Astrocyte (in vitro differentiated cells and primary cell): Measurements from ENCODE around the gene COX7A2. TPM values are rescaled to one million over a fixed set of nuclear protein-coding genes. Genes with fewer than 3 reads are reported as not detected.

Experiments
- DNase-seq: peaks from one replicate; pipeline ENCODE4 v3.0.0-alpha.2; 2010; ENCODE audit warnings: low read depth
- FAIRE-seq: peaks from 2 replicates; lab custom pipeline; 2011; peaks lifted over from hg19 to GRCh38; lab: Jason Lieb, UNC
- H2AFZ ChIP-seq: 2 replicates; pipeline ENCODE4 v1.6.0; 2012; ENCODE audit warnings: low read depth, low read length, inconsistent platforms
- H3K27ac ChIP-seq: 2 replicates; pipeline ENCODE4 v1.5.1; 2011; ENCODE audit warnings: low read depth, low read length, inconsistent platforms
- H3K27me3 ChIP-seq: 2 replicates; pipeline ENCODE4 v1.6.0; 2011; ENCODE audit warnings: low read length, inconsistent platforms; ENCODE audit not compliant: insufficient read depth
- H3K36me3 ChIP-seq: 2 replicates; pipeline ENCODE4 v1.5.1; 2011; ENCODE audit warnings: low read length, inconsistent platforms; ENCODE audit not compliant: insufficient read depth
- H3K4me1 ChIP-seq: 2 replicates; pipeline ENCODE4 v1.5.1; 2011; ENCODE audit warnings: low read length, inconsistent platforms; ENCODE audit not compliant: insufficient read depth
- H3K4me2 ChIP-seq: 2 replicates; pipeline ENCODE4 v1.6.0; 2012; ENCODE audit warnings: low read length, inconsistent platforms
- H3K4me3 ChIP-seq: 2 replicates; pipeline ENCODE4 v1.5.1; 2011; ENCODE audit warnings: low read depth, mild to moderate bottlenecking, low read length, inconsistent platforms; ENCODE audit not compliant: insufficient read depth
- H3K79me2 ChIP-seq: 2 replicates; pipeline ENCODE4 v1.6.0; 2012; ENCODE audit warnings: mild to moderate bottlenecking, low read length, inconsistent platforms; ENCODE audit not compliant: insufficient read depth
- H3K9ac ChIP-seq: 2 replicates; pipeline ENCODE4 v1.6.0; 2012; ENCODE audit warnings: mild to moderate bottlenecking, low read length, inconsistent platforms
- H3K9me3 ChIP-seq: 2 replicates; pipeline ENCODE4 v1.5.1; 2012; ENCODE audit warnings: low read depth, mild to moderate bottlenecking, low read length, inconsistent platforms; ENCODE audit not compliant: insufficient read depth
- H4K20me1 ChIP-seq: 2 replicates; pipeline ENCODE4 v1.6.0; 2012; ENCODE audit warnings: low read length, inconsistent platforms; ENCODE audit not compliant: insufficient read depth
- H3K27ac Mint-ChIP-seq: one replicate; pipeline ENCODE4 v1.8.0; 2021; ENCODE audit warnings: mild to moderate bottlenecking, mixed read lengths; ENCODE audit not compliant: unreplicated experiment
- H3K27me3 Mint-ChIP-seq: one replicate; pipeline ENCODE4 v1.8.0; 2021; ENCODE audit warnings: low read depth, mixed read lengths; ENCODE audit not compliant: unreplicated experiment
- H3K36me3 Mint-ChIP-seq: one replicate; pipeline ENCODE4 v1.8.0; 2021; ENCODE audit warnings: low read depth, mixed read lengths; ENCODE audit not compliant: unreplicated experiment
- H3K4me1 Mint-ChIP-seq: one replicate; pipeline ENCODE4 v1.8.0; 2021; ENCODE audit warnings: low read depth, mixed read lengths; ENCODE audit not compliant: unreplicated experiment
- H3K4me3 Mint-ChIP-seq: one replicate; pipeline ENCODE4 v1.8.0; 2021; ENCODE audit warnings: mild to moderate bottlenecking, moderate library complexity, mixed read lengths; ENCODE audit not compliant: unreplicated experiment
- H3K9me3 Mint-ChIP-seq: one replicate; pipeline ENCODE4 v1.8.0; 2021; ENCODE audit warnings: mild to moderate bottlenecking, mixed read lengths; ENCODE audit not compliant: unreplicated experiment
- EZH2 ChIP-seq: IDR thresholded peaks from 2 replicates; pipeline ENCODE4 v1.6.1; 2012; ENCODE audit warnings: mild to moderate bottlenecking, low read length, inconsistent platforms; ENCODE audit not compliant: insufficient read depth
- total RNA-seq: library from RNA; stranded (reverse); gene quantifications from 2 replicates; pipeline ENCODE4 v1.2.1, GENCODE V29; 2021
- TF ChIP-seq, protein P1 (sequence below): IDR thresholded peaks from 2 replicates; pipeline ENCODE4 v1.5.1; 2011; ENCODE audit warnings: low read depth, mild to moderate bottlenecking, inconsistent platforms, low read length, moderate library complexity; ENCODE audit not compliant: insufficient read depth

The COX7A2 gene
- total RNA-seq, 1 donor from 2014 or later, result 463 TPM

DNA sequence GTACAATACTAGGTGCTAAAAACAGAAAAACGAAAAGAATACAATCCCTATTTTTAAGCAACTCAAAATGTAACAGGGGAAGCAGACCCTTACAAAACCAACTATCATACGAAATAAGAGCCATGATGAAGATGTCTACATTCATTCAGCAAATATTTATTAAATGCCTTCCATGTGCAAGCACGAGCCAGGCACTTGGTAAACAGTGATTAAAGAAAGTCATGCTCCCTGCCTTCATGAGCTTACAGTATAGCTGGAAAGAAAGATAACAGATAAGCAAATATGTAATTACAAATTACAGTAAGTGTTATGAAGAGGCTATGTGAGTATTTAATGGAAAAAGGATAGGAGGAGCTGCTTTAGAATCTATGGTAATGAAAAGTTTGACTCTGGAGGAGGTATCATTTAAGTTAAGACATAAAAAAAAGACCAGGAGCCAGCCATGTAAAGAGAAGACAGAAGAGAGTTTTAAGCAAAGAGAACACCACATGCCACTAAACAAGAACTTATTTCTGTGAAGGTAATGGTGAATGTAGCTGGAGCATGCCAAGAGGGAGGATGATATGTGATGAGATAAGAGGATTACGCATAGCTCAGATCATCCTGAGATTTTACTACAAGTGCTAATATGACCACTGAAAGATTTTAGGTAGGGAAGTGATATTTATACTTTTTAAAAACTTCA is 19.3 kb upstream of the COX7A2 start:
- TF ChIP-seq, protein P1, sequence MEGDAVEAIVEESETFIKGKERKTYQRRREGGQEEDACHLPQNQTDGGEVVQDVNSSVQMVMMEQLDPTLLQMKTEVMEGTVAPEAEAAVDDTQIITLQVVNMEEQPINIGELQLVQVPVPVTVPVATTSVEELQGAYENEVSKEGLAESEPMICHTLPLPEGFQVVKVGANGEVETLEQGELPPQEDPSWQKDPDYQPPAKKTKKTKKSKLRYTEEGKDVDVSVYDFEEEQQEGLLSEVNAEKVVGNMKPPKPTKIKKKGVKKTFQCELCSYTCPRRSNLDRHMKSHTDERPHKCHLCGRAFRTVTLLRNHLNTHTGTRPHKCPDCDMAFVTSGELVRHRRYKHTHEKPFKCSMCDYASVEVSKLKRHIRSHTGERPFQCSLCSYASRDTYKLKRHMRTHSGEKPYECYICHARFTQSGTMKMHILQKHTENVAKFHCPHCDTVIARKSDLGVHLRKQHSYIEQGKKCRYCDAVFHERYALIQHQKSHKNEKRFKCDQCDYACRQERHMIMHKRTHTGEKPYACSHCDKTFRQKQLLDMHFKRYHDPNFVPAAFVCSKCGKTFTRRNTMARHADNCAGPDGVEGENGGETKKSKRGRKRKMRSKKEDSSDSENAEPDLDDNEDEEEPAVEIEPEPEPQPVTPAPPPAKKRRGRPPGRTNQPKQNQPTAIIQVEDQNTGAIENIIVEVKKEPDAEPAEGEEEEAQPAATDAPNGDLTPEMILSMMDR, result no peak
- TF ChIP-seq EZH2, result no peak
- Histone ChIP-seq H4K20me1 (peaks cover 36% of the 10 kb centered on the region), H3K4me1 (no peaks in the 10 kb centered on the region), H3K27ac (no peak overlapping the region), H3K36me3 (peaks cover 24% of the 10 kb centered on the region), H2AFZ (no peak overlapping the region), H3K4me2 (no peak overlapping the region), H3K9me3 (no peaks in the 10 kb centered on the region), H3K27me3 (no peaks in the 10 kb centered on the region), H3K79me2 (peaks cover 59% of the 10 kb centered on the region), H3K9ac (no peak overlapping the region), H3K4me3 (no peak overlapping the region)
- Mint-ChIP-seq H3K27me3 (no peaks in the 10 kb centered on the region), H3K4me1 (peaks cover 10% of the 10 kb centered on the region), H3K36me3 (no peaks in the 10 kb centered on the region), H3K27ac (no peak overlapping the region), H3K4me3 (no peak overlapping the region), H3K9me3 (no peaks in the 10 kb centered on the region)
- DNase-seq (no peak), FAIRE-seq (no peak)

DNA sequence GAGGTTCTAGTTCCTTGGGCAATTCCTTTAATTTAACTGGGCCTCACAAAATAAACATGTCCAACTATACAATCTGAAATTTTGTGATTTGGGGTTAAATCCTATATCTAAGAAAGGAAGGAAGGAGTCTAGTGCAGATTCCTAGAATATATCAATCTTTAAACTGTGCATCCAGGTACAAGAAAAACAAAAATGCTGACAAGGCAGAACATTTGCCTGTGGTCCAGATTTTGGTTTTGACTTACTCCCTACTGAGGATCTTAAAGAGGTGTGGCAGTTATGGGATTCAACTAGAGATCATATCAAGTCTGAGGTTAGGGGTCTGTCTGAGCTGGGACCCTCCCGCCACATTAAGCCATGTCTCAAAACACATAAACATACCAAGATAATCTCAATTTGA is 17.7 kb upstream of the COX7A2 start:
- H2AFZ ChIP-seq, result no peak overlapping the region
- DNase-seq, result no peak
- Mint-ChIP-seq H3K27ac (no peak overlapping the region), H3K4me1 (peaks cover 4% of the 10 kb centered on the region), H3K36me3 (no peaks in the 10 kb centered on the region), H3K9me3 (no peaks in the 10 kb centered on the region), H3K4me3 (no peak overlapping the region), H3K27me3 (no peaks in the 10 kb centered on the region)
- peaks cover 30% of the 10 kb centered on the region for H3K36me3 ChIP-seq
- H3K4me2 ChIP-seq, result no peak overlapping the region
- H3K9me3 ChIP-seq, result no peaks in the 10 kb centered on the region
- H3K27me3 ChIP-seq, result no peaks in the 10 kb centered on the region
- H3K4me3 ChIP-seq, result no peak overlapping the region
- FAIRE-seq, result no peak
- H4K20me1 ChIP-seq, result peaks cover 37% of the 10 kb centered on the region
- H3K4me1 ChIP-seq, result no peaks in the 10 kb centered on the region
- peaks cover 44% of the 10 kb centered on the region for H3K79me2 ChIP-seq
- no peak overlapping the region for H3K9ac ChIP-seq
- H3K27ac ChIP-seq, result no peak overlapping the region
- TF ChIP-seq EZH2, result no peak
- TF ChIP-seq, protein P1, result no peak
